22Rv1 (cell line): Measurements from ENCODE around the gene DYNLL1.
"Not testable (repeated sequence)": the region's sequence is repeated elsewhere in the genome, so short reads cannot be mapped to it uniquely, and the experiment has no call there.

Source experiments
- H3K27ac ChIP-seq: fragments of 450-650 bp; 2 replicates; pipeline ENCODE4 v1.5.1; 2017
- CTCF ChIP-seq: fragments of 450-650 bp; IDR thresholded peaks from 2 replicates; pipeline ENCODE4 v1.5.1; 2017; ENCODE audit warnings: mild to moderate bottlenecking
- ZFX ChIP-seq: fragments of 450-650 bp; IDR thresholded peaks from 2 replicates; pipeline ENCODE4 v1.6.1; 2017; ENCODE audit warnings: antibody characterized with exemption, borderline replicate concordance

Gene DYNLL1

GRCh38 chr12:120475643-120476042, 20.3 kb upstream of the DYNLL1 start:
- no peak for TF ChIP-seq ZFX
- TF ChIP-seq CTCF = no peak
- no peak overlapping the region for H3K27ac ChIP-seq

GRCh38 chr12:120479458-120479857, 16.5 kb upstream of the DYNLL1 start:
- no peak overlapping the region for H3K27ac ChIP-seq
- no peak for TF ChIP-seq CTCF
- TF ChIP-seq ZFX = no peak

DNA sequence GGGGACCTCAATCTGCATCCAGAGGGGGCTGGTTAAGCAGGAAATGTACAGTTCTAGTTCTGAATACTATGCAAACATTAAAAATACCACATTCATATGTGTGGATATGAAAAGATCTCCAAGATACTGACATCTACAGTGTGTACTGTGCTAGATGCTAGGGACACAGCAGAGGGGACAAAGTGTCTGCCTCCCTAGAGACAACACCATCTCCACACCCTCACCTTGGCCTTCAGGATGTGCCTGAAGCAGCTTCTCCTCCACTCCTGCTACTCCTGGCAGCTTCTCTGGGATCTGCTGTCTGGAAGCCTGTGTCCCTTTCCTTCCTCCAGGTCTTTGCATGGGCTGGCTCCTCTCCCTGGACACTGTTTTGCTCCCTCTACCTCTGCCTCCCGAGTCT, 15.7 kb upstream of the DYNLL1 start:
- no peak overlapping the region for H3K27ac ChIP-seq
- no peak for TF ChIP-seq CTCF

DNA sequence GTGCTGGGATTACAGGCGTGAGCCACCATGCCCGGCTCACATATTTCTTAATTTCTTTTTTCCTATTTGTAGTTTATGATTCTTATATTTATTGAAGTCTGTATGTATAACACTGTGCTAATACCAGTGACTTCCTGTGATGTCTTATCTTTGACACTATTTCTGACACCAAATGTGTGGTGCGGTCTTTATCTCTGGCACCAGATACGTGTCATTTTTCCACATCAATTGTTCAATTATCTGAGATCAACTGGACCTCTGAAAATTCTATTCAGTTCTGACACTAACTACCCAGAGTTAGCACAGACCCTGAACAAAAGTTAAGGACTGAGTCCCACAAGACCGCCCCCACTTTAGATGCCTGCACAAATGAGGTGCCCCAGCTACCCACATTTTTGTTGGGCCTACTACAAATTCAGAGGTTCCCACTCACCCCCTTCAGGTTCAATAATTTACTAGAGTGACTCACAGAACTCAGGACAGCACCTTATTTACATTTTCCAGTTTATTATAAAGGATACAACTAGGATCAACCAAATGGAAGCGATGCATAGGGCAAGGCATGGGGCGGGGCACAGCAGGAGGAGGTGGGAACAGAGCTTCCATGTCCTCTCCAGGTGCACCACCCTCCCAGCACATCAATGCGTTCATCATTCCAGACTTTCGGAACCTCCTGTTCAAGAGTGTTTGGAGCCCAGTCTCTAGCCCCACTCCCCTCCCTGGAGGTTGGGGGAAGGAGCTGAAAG, 14.7 kb upstream of the DYNLL1 start:
- no peak overlapping the region for H3K27ac ChIP-seq
- TF ChIP-seq ZFX (no peak), CTCF (no peak)

DNA sequence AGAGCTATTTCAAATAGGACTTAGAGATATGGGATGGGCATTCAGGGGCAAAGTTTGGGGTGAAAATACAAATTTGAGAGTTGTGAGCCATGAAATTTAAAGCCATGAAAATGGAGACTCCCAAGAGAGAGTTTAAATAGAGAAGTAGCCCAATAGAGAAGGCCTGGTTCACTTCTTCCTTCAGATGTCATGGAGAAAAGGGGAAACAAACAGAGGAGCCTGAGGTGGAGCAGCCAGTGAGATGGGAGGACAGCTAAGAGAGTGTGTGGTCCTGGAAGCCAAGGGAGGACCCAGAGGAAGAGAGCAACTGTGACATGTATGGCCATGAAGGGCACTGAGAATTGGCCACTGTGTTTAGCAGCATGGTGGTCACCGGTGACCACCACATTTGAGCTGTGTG, 12.3 kb upstream of the DYNLL1 start:
- TF ChIP-seq ZFX = no peak
- TF ChIP-seq CTCF = no peak
- no peak overlapping the region for H3K27ac ChIP-seq

DNA sequence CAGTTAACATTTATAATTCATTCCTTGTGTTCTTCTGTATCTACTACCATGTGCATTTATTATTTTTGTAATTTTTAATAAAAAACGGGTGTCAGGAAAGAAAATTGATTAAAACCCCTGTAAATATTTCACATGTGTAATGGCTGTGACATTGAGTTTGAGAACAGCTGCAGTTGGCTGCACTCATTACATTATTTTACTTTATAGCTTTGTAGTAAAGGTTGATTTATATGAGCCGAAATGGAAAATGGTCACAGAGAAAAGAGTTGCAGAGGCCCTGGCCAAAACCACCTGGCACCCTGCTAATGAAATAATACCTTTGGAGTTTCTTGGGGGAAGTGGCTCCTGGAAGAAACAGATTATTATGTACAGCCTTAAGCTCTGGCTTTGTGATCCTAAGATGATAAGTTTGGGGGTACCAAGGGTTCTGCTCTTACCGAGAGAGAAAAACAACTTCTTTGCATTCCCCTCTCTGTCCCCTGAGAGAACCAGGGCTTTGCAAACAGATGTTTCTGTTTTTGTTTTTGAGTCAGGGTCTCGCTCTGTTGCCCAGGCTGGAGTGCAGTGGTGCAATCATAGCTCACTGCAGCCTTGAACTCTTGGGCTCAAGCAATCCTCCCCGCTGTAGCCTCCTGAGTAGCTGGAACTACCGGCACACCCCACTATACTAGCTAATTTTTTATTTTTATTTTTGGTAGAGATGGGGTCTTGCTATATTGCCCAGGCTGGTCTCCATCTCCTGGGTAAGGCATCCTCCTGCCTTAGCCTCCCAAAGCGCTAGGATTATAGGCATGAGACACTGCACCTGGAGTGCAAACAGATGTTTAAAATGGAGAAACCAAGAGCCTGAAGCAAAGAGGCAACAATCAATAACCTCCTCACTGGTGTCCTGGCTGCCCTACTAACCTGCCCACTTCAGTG, 9.7 kb upstream of the DYNLL1 start:
- no peak overlapping the region for H3K27ac ChIP-seq
- TF ChIP-seq CTCF (no peak), ZFX (no peak)

DNA sequence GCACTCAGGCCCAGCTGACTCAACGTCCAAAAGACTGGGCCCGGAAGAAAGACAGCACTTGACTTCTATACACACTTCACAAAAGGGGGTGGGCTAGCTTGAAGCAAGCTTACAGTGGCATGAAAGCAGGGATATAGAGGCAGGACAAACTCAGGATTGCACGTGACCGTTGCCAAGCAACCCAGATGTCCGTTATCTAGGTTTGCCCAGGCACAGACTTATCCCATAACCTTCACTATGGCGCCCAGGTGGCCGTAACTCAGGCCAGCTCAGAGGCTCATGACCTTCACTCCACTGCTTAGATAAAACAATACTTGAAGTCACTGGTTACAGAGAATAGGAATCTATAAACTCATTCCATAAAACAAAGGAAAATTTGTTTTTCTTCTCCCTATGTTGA, 8.4 kb upstream of the DYNLL1 start:
- H3K27ac ChIP-seq = not testable (repeated sequence)
